Ascending aorta (tissue), 2 donors: ENCODE measurements around the gene FBXO28. TPM values are rescaled to one million over a fixed set of nuclear protein-coding genes. Genes with fewer than 3 reads are reported as not detected.

Source experiments
- DNase-seq, 2 donors: peaks; one replicate each; pipeline ENCODE4 v3.0.0-alpha.2; 2019; ENCODE audit warnings: low spot score in 2 of 2
- H3K27ac ChIP-seq, 2 donors: fragments of 200-600 bp; sonication (generic); one replicate each; pipeline ENCODE4 v1.5.1; 2016 to 2017; ENCODE audit warnings: mild to moderate bottlenecking in 1 of 2
- H3K27me3 ChIP-seq: fragments of 200-600 bp; sonication (generic); one replicate; pipeline ENCODE4 v1.5.1; 2017
- H3K36me3 ChIP-seq, 2 donors: fragments of 200-600 bp; sonication (generic); one replicate each; pipeline ENCODE4 v1.5.1; 2016
- H3K4me1 ChIP-seq, 2 donors: fragments of 200-600 bp; sonication (generic); one replicate each; pipeline ENCODE4 v1.5.1; 2016 to 2017; ENCODE audit warnings: mild to moderate bottlenecking in 1 of 2
- H3K4me3 ChIP-seq, 2 donors: fragments of 200-600 bp; sonication (generic); one replicate each; pipeline ENCODE4 v1.5.1; 2016 to 2017; ENCODE audit warnings: mild to moderate bottlenecking in 1 of 2
- H3K9me3 ChIP-seq, 2 donors: fragments of 200-600 bp; sonication (generic); one replicate each; pipeline ENCODE4 v1.5.1; 2016
- CTCF ChIP-seq, 3 experiments: fragments of 200-600 bp in 2 of 3; fragments of 450-650 bp in 1 of 3; sonication (generic) in 2 of 3; IDR thresholded peaks; one replicate each; pipeline ENCODE4 v1.5.1; 2016 to 2019; ENCODE audit warnings: antibody characterized with exemption in 3 of 3, mild to moderate bottlenecking in 1 of 3, moderate library complexity in 1 of 3
- intact Hi-C: fragments of 100-400 bp; cut with DNase I; formaldehyde crosslinking; loops from one replicate; pipeline ENCODE4 v1.15.1; 2023
- total RNA-seq: library from RNA; depleted of rRNA; stranded (reverse); fragments of >200 nt; gene quantifications from one replicate; pipeline ENCODE4 v1.1.0, GENCODE V29; 2016

Gene FBXO28
- total RNA-seq, 1 donor from 2014 or later, result 4.8 TPM

DNA sequence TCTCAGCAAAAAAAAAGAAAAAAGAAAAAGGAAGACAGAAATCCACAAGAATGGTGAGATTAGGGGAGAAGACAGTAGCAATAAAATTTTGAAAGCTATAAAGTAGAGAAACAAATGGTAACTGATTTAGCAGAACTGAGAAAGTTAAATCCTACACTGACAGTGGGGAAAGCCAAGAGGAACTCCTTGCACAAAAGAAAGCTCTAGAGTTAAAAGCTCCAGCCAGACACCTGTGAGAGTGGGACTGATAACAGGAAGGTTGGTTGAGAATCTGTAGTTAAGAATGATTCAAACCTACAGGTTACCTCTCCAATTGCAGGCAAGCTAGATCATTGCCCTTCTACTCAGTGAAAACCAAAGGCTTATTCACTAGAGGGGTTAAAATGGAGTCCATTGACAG lies 23.6 kb downstream of the FBXO28 start:
- H3K27me3 ChIP-seq, result no peaks in the 10 kb centered on the region
- peaks cover 32 to 45% of the 10 kb centered on the region in 2 donors for H3K36me3 ChIP-seq
- no peak for TF ChIP-seq CTCF (IDR thresholded peaks at IDR 0.05)
- intact Hi-C loops, result no loop called here
- H3K4me1 ChIP-seq, result no peaks in the 10 kb centered on the region
- no peak overlapping the region for H3K27ac ChIP-seq
- no peaks in the 10 kb centered on the region for H3K9me3 ChIP-seq
- no peak for DNase-seq
- H3K4me3 ChIP-seq, result no peak overlapping the region

DNA sequence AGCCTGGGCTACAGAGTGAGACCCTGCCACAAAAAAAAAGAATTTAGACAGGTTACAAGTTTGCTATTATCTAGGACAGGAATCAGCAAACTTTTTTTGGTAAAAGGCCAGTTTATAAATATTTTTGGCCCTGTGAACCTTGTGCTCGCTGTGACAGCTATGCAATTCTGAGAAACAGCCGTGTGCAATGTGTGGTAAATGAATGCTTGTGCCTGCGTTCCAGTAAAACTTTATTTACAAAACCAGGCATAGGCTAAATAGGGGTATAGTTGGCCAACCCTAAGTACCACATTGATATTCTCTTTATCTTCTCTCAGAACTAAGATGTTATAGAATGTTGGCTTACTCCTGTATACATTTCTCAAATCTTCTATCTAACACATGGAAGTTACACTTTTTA lies 24.3 kb downstream of the FBXO28 start:
- H3K9me3 ChIP-seq, result no peaks in the 10 kb centered on the region
- no peak for TF ChIP-seq CTCF (IDR thresholded peaks at IDR 0.05)
- no peak for DNase-seq
- H3K27ac ChIP-seq, result no peak overlapping the region
- H3K4me3 ChIP-seq, result no peak overlapping the region
- no peaks in the 10 kb centered on the region for H3K27me3 ChIP-seq
- H3K4me1 ChIP-seq, result no peaks in the 10 kb centered on the region
- intact Hi-C loops, result no loop called here
- H3K36me3 ChIP-seq, result peaks cover 32 to 39% of the 10 kb centered on the region in 2 donors

DNA sequence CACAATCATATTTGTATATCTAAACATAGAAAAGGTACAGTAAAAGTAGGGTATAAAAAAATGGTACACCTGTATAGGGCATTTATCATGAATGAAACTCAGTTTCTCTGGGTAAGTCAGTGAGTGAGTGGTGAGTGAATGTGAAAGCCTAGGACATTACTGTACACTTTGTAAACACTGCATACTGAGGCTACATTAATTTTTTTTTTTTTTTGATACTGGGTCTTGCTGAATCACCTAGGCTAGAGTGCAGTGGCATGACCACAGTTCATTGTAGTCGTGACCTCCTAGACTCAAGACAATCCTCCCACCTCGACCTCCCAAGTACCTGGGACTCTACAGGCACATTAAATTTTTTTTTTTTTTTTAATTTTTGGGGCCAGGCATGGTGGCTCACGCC lies 27.8 kb downstream of the FBXO28 start:
- H3K9me3 ChIP-seq, result no peaks in the 10 kb centered on the region
- H3K27ac ChIP-seq, result no peak overlapping the region
- H3K4me3 ChIP-seq, result no peak overlapping the region
- H3K4me1 ChIP-seq, result no peaks in the 10 kb centered on the region
- DNase-seq, result no peak
- no peaks in the 10 kb centered on the region for H3K27me3 ChIP-seq
- intact Hi-C loops, result no loop called here
- H3K36me3 ChIP-seq, result peaks cover 29 to 36% of the 10 kb centered on the region in 2 donors
- no peak for TF ChIP-seq CTCF (IDR thresholded peaks at IDR 0.05)

DNA sequence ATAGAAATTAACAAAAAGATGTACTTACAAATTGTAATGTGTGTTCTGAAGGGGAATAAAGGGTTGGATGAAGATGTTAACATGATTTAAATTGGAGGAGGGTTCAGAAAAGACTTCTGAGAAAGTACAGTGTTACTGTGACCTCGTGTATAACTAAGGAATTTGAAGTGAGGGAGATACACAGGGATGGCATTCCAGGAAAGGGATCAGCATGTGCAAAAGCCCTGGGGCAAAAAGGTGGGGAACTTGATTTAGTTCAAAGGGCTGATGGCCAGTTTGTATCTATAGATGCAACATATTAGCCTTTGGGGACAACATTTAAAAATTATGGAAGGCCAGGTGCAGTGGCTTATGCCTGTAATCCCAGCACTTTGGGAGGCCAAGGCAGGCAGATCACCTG lies 35.8 kb downstream of the FBXO28 start:
- no peaks in the 10 kb centered on the region for H3K4me1 ChIP-seq
- no peaks in the 10 kb centered on the region for H3K27me3 ChIP-seq
- H3K27ac ChIP-seq, result no peak overlapping the region
- no peaks in the 10 kb centered on the region for H3K9me3 ChIP-seq
- DNase-seq, result no peak
- H3K36me3 ChIP-seq, result peaks cover 0 to 5% of the 10 kb centered on the region in 2 donors
- intact Hi-C loops, result no loop called here
- H3K4me3 ChIP-seq, result no peak overlapping the region
- no peak for TF ChIP-seq CTCF (IDR thresholded peaks at IDR 0.05)

DNA sequence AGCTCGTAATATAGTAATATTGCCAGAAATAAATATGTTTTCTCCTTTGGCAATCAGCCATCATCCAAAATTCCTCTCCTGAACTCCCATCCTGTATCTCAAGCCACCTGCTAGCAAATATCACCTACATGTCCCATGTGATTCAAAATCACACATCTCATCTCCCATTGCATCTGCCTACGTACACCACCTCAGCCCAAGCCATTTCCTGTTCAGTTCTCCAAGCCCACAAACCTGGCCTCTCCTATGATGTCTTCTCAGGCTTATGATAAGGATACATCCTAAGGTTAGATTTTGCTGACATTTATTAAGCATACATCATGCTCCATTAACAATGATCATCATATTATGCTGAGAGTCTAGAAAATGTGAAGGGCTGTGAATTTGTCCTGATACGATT lies 37.2 kb downstream of the FBXO28 start:
- H3K27me3 ChIP-seq, result no peaks in the 10 kb centered on the region
- TF ChIP-seq CTCF (IDR thresholded peaks at IDR 0.05), result no peak
- H3K27ac ChIP-seq, result no peak overlapping the region
- no peak overlapping the region for H3K4me3 ChIP-seq
- no peaks in the 10 kb centered on the region for H3K9me3 ChIP-seq
- DNase-seq, result no peak
- intact Hi-C loops, result no loop called here
- H3K36me3 ChIP-seq, result peaks cover 0 to 5% of the 10 kb centered on the region in 2 donors
- no peaks in the 10 kb centered on the region for H3K4me1 ChIP-seq

GRCh38 chr1:224157316-224157715 lies 43.4 kb downstream of the FBXO28 start:
- Histone ChIP-seq H3K4me1 (no peaks in the 10 kb centered on the region), H3K9me3 (no peaks in the 10 kb centered on the region), H3K27me3 (no peaks in the 10 kb centered on the region), H3K36me3 (peaks cover 31 to 43% of the 10 kb centered on the region in 2 donors), H3K4me3 (no peak overlapping the region), H3K27ac (no peak overlapping the region)
- DNase-seq, result no peak
- intact Hi-C loops, result no loop called here
- no peak for TF ChIP-seq CTCF (IDR thresholded peaks at IDR 0.05)
